OCI-LY7 (cell line): ENCODE results near the gene CHRNG. TPM values are rescaled to one million over a fixed set of nuclear protein-coding genes. Genes with fewer than 3 reads are reported as not detected.

Source experiments
- BruUV-seq: library from RNA; stranded (reverse); fragments of 400-500 nt; replicated peaks from 2 replicates; lab custom pipeline; 2021; lab: Mats Ljungman, UMichigan
- CTCF ChIA-PET: fragments of 300-600 bp; sonication (Branson Sonifier 250); formaldehyde crosslinking; loops from one replicate; lab custom pipeline; 2022; ENCODE audit warnings: antibody characterized with exemption; ENCODE audit not compliant: unreplicated experiment; lab: Charles Lee
- POLR2A ChIA-PET: fragments of 300-600 bp; sonication (Branson Sonifier 250); formaldehyde crosslinking; loops from one replicate; lab custom pipeline; 2022; ENCODE audit warnings: antibody characterized with exemption; lab: Charles Lee
- DNase-seq: peaks from one replicate; pipeline ENCODE4 v3.0.0-alpha.2; 2015; ENCODE audit warnings: low spot score
- H2AFZ ChIP-seq: fragments of 200-600 bp; sonication (generic), shearing (Covaris generic); 2 replicates; pipeline ENCODE4 v1.6.1; 2014; ENCODE audit warnings: mild to moderate bottlenecking, antibody characterized with exemption, low read length, moderate library complexity
- H3K27ac ChIP-seq: fragments of 200-600 bp; sonication (generic); 2 replicates; pipeline ENCODE4 v1.5.1; 2014; ENCODE audit warnings: mixed run types, low read depth, mild to moderate bottlenecking, moderate library complexity, low read length, inconsistent platforms; ENCODE audit not compliant: poor library complexity, severe bottlenecking
- H3K36me3 ChIP-seq: fragments of 200-600 bp; sonication (generic); 2 replicates; pipeline ENCODE4 v1.6.1; 2014; ENCODE audit warnings: mild to moderate bottlenecking, antibody characterized with exemption, low read length, moderate library complexity, mixed read lengths; ENCODE audit not compliant: insufficient read depth
- H3K4me1 ChIP-seq: fragments of 200-600 bp; sonication (generic); 2 replicates; pipeline ENCODE4 v1.5.1; 2014; ENCODE audit warnings: mild to moderate bottlenecking, low read length; ENCODE audit not compliant: insufficient read depth, poor library complexity, severe bottlenecking
- H3K4me2 ChIP-seq: fragments of 200-600 bp; sonication (generic); 2 replicates; pipeline ENCODE4 v1.6.1; 2014; ENCODE audit warnings: mild to moderate bottlenecking, low read length
- H3K4me3 ChIP-seq: fragments of 200-600 bp; sonication (generic); 2 replicates; pipeline ENCODE4 v1.5.1; 2014; ENCODE audit warnings: mild to moderate bottlenecking, low read depth, low read length; ENCODE audit not compliant: poor library complexity, severe bottlenecking
- H3K79me2 ChIP-seq: fragments of 200-600 bp; sonication (generic); 2 replicates; pipeline ENCODE4 v1.6.1; 2016; ENCODE audit warnings: low read depth, mild to moderate bottlenecking, low read length, moderate library complexity, mixed read lengths; ENCODE audit not compliant: insufficient read depth
- H3K9me2 ChIP-seq: fragments of 200-600 bp; sonication (generic); 2 replicates; pipeline ENCODE4 v1.6.1; 2016; ENCODE audit warnings: mild to moderate bottlenecking, low read length, mixed read lengths; ENCODE audit not compliant: insufficient read depth
- H3K9me3 ChIP-seq: fragments of 200-600 bp; sonication (generic); 2 replicates; pipeline ENCODE4 v1.6.1; 2014; ENCODE audit warnings: mild to moderate bottlenecking, mixed run types, low read length, mixed read lengths
- H4K20me1 ChIP-seq: fragments of 200-600 bp; sonication (generic); 2 replicates; pipeline ENCODE4 v1.6.1; 2014; ENCODE audit warnings: mild to moderate bottlenecking, antibody characterized with exemption, low read length, moderate library complexity, mixed read lengths; ENCODE audit not compliant: insufficient read depth
- EZH2phosphoT487 ChIP-seq: fragments of 200-600 bp; sonication (generic); IDR thresholded peaks from 2 replicates; pipeline ENCODE4 v1.6.1; 2018; ENCODE audit warnings: low read depth, borderline replicate concordance, mild to moderate bottlenecking, mixed run types, antibody characterized with exemption, low read length, moderate library complexity, mixed read lengths
- intact Hi-C: fragments of 100-400 bp; cut with micrococcal nuclease; formaldehyde crosslinking; loops from one replicate; pipeline ENCODE4 v1.10.0; 2022; ENCODE audit not compliant: unreplicated experiment
- total RNA-seq, 2 experiments: library from RNA; depleted of rRNA in 1 of 2; stranded (reverse); fragments of >200 nt in 1 of 2; shearing (Covaris generic) in 1 of 2; gene quantifications; 2 replicates each; pipeline ENCODE4 v1.2.3, GENCODE V29; 2014 to 2022
- TF ChIP-seq, protein P1 (sequence below): fragments of 200-600 bp; sonication (generic); conservative IDR thresholded peaks from 2 replicates; pipeline ENCODE4 v1.5.1; 2014; ENCODE audit warnings: mild to moderate bottlenecking, antibody characterized with exemption, low read length, moderate library complexity, mixed read lengths

The CHRNG gene
- total RNA-seq, 2 experiments from 2014 or later = not detected

DNA sequence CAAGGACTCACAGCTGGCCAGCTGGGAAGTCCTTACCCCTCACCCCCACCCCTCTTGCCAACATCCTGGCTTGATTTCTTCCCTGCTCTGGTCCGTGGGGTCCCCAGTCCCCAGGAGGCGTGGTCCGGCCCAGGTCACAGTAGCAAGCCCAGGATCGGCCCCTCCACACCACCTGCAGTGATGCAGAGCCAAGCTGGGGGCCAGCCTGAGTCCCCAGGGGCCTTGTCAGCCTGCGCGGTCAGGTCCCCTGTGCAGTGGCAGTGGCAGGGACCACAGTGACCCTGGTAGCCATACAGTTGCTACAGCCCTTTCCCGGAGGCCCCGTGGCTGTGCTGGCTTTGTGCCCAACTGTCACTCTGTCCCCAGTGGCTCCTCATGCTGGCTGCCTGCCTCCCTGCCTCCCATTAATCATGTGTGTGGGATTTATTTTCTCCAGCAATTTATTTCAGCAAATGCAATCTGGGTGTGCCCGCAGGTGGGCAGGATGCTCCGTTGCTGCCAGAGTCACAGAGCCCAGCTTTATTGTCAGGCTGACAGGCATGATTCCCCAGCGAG is 28.1 kb upstream of the CHRNG start:
- Histone ChIP-seq H3K4me3 (no peak overlapping the region), H3K9me2 (no peaks in the 10 kb centered on the region), H3K27ac (no peak overlapping the region), H3K4me1 (no peaks in the 10 kb centered on the region), H4K20me1 (no peaks in the 10 kb centered on the region), H3K9me3 (no peaks in the 10 kb centered on the region), H3K4me2 (no peak overlapping the region), H3K36me3 (no peaks in the 10 kb centered on the region), H2AFZ (no peak overlapping the region), H3K79me2 (no peaks in the 10 kb centered on the region)
- DNase-seq = no peak
- TF ChIP-seq, protein P1, sequence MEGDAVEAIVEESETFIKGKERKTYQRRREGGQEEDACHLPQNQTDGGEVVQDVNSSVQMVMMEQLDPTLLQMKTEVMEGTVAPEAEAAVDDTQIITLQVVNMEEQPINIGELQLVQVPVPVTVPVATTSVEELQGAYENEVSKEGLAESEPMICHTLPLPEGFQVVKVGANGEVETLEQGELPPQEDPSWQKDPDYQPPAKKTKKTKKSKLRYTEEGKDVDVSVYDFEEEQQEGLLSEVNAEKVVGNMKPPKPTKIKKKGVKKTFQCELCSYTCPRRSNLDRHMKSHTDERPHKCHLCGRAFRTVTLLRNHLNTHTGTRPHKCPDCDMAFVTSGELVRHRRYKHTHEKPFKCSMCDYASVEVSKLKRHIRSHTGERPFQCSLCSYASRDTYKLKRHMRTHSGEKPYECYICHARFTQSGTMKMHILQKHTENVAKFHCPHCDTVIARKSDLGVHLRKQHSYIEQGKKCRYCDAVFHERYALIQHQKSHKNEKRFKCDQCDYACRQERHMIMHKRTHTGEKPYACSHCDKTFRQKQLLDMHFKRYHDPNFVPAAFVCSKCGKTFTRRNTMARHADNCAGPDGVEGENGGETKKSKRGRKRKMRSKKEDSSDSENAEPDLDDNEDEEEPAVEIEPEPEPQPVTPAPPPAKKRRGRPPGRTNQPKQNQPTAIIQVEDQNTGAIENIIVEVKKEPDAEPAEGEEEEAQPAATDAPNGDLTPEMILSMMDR = no peak
- TF ChIP-seq EZH2phosphoT487 = no peak
- POLR2A ChIA-PET = no interaction called here
- intact Hi-C loops = no loop called here
- CTCF ChIA-PET = no interaction called here
- BruUV-seq = no TSS peak

DNA sequence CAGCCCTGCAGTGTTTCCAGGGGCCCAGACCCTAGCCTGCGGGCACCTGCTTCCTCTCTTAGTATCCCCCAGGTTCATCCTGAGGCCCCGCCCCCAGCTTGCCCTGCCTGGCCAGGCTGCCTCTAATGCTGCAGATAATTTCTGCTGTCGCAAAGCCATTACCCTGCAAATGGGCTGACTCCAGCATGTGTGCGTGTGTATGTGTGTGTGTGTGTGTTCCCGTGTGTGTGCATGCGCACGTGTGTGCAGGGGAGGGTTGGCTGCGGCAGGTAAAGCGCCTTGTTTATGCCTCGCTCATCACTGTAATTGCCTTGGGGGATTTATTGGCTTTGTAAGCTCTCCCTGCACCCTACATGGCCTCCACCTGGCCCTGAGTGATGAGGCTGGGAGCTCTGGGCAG is 26.9 kb upstream of the CHRNG start:
- no TSS peak for BruUV-seq
- no peaks in the 10 kb centered on the region for H3K79me2 ChIP-seq
- DNase-seq = no peak
- no peak for TF ChIP-seq EZH2phosphoT487
- TF ChIP-seq, protein P1 = no peak
- H3K4me1 ChIP-seq = no peaks in the 10 kb centered on the region
- H3K4me3 ChIP-seq = no peak overlapping the region
- H4K20me1 ChIP-seq = no peaks in the 10 kb centered on the region
- CTCF ChIA-PET = interaction anchor here (0.6 kb wide), 1 partner anchor 73 kb away, joined by 4 read pairs; no protein-coding TSS in a partner anchor
- no peak overlapping the region for H3K27ac ChIP-seq
- H3K4me2 ChIP-seq = no peak overlapping the region
- H3K36me3 ChIP-seq = no peaks in the 10 kb centered on the region
- no peaks in the 10 kb centered on the region for H3K9me2 ChIP-seq
- intact Hi-C loops = no loop called here
- no peak overlapping the region for H2AFZ ChIP-seq
- H3K9me3 ChIP-seq = no peaks in the 10 kb centered on the region
- POLR2A ChIA-PET = no interaction called here

DNA sequence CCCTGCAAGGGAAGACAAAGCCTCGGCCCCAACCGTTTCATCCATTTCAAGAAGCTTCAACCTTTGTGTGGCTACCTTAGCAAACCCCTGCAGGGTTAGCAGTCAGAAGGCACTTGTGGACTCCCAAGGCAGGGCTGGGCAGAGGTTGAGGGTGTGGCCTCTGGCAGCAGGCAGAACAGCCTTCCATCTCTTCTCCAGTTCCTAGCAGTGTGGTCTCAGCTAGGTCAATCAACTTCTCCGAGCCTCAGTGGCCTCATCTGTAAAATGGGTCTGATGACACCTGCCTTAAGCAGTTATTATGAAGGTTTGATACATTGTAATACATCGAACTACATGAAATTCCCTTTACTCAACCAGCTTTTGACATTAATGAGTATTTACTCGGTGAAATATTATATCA is 26.1 kb upstream of the CHRNG start:
- DNase-seq = no peak
- H3K9me2 ChIP-seq = no peaks in the 10 kb centered on the region
- POLR2A ChIA-PET = interaction anchor here (0.5 kb wide), 1 partner anchor 87 kb away, joined by 4 read pairs; no protein-coding TSS in a partner anchor
- CTCF ChIA-PET = interaction anchor here (0.6 kb wide), 1 partner anchor 74 kb away, joined by 4 read pairs; no protein-coding TSS in a partner anchor
- BruUV-seq = no TSS peak
- H3K4me3 ChIP-seq = no peak overlapping the region
- no peaks in the 10 kb centered on the region for H3K9me3 ChIP-seq
- no peak overlapping the region for H3K4me2 ChIP-seq
- no peak for TF ChIP-seq EZH2phosphoT487
- TF ChIP-seq, protein P1 = no peak
- intact Hi-C loops = no loop called here
- no peak overlapping the region for H3K27ac ChIP-seq
- no peaks in the 10 kb centered on the region for H3K79me2 ChIP-seq
- H3K36me3 ChIP-seq = no peaks in the 10 kb centered on the region
- H3K4me1 ChIP-seq = no peaks in the 10 kb centered on the region
- no peaks in the 10 kb centered on the region for H4K20me1 ChIP-seq
- no peak overlapping the region for H2AFZ ChIP-seq
